IPS-20b (cell line): ENCODE results near the gene INHBE.

Experiments used
- H3K27ac ChIP-seq: one replicate; pipeline ENCODE4 v1.5.1; 2013; ENCODE audit warnings: low read length
- H3K27me3 ChIP-seq: 2 replicates; pipeline ENCODE4 v1.6.1; 2013; ENCODE audit warnings: mild to moderate bottlenecking, low read length, inconsistent platforms; ENCODE audit not compliant: insufficient read depth
- H3K36me3 ChIP-seq: 2 replicates; pipeline ENCODE4 v1.6.1; 2013; ENCODE audit warnings: low read depth, mild to moderate bottlenecking, inconsistent platforms, low read length, moderate library complexity; ENCODE audit not compliant: insufficient read depth
- H3K4me1 ChIP-seq: 2 replicates; pipeline ENCODE4 v1.6.1; 2013; ENCODE audit warnings: mild to moderate bottlenecking, control low read depth, inconsistent platforms, low read length, moderate library complexity; ENCODE audit not compliant: insufficient read depth
- H3K4me3 ChIP-seq: 2 replicates; pipeline ENCODE4 v1.5.1; 2013; ENCODE audit warnings: mild to moderate bottlenecking, low read length, inconsistent platforms
- H3K9ac ChIP-seq: 2 replicates; pipeline ENCODE4 v1.6.1; 2013; ENCODE audit warnings: low read depth, mild to moderate bottlenecking, inconsistent platforms, low read length, moderate library complexity
- H3K9me3 ChIP-seq: 2 replicates; pipeline ENCODE4 v1.6.1; 2013; ENCODE audit warnings: mild to moderate bottlenecking, low read depth, low read length, inconsistent platforms; ENCODE audit not compliant: insufficient read depth

The INHBE gene

DNA sequence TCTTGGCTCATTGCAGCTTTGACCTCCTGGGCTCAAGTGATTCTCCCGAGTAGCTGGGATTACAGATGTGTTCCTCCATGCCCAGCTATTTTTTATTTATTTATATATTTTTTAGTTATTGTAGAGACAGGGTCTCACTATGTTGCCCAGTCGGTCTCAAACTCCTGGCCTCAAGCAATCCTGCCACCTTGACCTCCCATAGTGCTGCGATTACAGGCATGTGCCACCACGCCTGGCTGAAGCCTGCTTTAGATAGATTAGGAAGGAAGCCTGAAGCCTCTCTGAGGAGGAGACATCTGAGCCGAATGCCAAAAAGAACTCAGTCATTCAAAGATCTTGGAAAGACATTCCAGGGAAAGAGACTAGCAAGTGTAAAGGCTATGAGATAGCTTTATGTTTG, 10.4 kb upstream of the INHBE start:
- no peak overlapping the region for H3K27ac ChIP-seq
- H3K4me3 ChIP-seq = no peak overlapping the region
- no peaks in the 10 kb centered on the region for H3K4me1 ChIP-seq
- H3K27me3 ChIP-seq = no peaks in the 10 kb centered on the region
- H3K9me3 ChIP-seq = peaks cover 4% of the 10 kb centered on the region
- H3K9ac ChIP-seq = no peak overlapping the region
- H3K36me3 ChIP-seq = no peaks in the 10 kb centered on the region

GRCh38 chr12:57446292-57446960, 8.7 kb upstream of the INHBE start:
- H3K9me3 ChIP-seq = peaks cover 3% of the 10 kb centered on the region
- no peaks in the 10 kb centered on the region for H3K27me3 ChIP-seq
- no peak overlapping the region for H3K9ac ChIP-seq
- no peak overlapping the region for H3K4me3 ChIP-seq
- H3K4me1 ChIP-seq = no peaks in the 10 kb centered on the region
- H3K36me3 ChIP-seq = no peaks in the 10 kb centered on the region
- no peak overlapping the region for H3K27ac ChIP-seq

DNA sequence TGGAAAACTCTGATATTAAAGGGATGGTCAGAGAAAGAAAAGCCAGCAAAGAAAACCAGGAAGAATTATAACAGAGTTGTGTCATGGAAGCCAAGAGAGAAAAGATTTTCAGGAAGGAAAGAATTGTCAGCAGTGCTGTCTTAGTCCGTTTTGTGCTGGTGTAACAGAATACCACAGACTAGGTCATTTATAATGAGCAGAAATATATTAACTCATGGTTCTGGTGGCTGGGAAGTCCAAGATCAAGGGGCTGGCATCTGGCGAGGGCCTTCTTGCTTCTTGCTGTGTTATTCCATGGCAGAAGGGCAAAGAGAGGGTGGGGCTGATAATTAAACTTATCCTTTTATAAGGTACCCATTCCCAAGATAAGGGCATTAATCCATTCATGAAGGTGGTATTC, 6.4 kb upstream of the INHBE start:
- no peaks in the 10 kb centered on the region for H3K27me3 ChIP-seq
- H3K4me3 ChIP-seq = no peak overlapping the region

GRCh38 chr12:57449375-57449774, 5.7 kb upstream of the INHBE start:
- no peak overlapping the region for H3K4me3 ChIP-seq
- no peaks in the 10 kb centered on the region for H3K27me3 ChIP-seq
- H3K36me3 ChIP-seq = no peaks in the 10 kb centered on the region
- no peak overlapping the region for H3K27ac ChIP-seq
- no peaks in the 10 kb centered on the region for H3K9me3 ChIP-seq
- H3K9ac ChIP-seq = no peak overlapping the region
- H3K4me1 ChIP-seq = peaks cover 12% of the 10 kb centered on the region

More for the DNA sequence above, 6.4 kb upstream of the INHBE start:
- H3K9ac ChIP-seq = no peak overlapping the region
- no peaks in the 10 kb centered on the region for H3K9me3 ChIP-seq
- H3K4me1 ChIP-seq = peaks cover 11% of the 10 kb centered on the region
- H3K27ac ChIP-seq = no peak overlapping the region
- no peaks in the 10 kb centered on the region for H3K36me3 ChIP-seq

- Histone ChIP-seq H3K9me3 (no peaks in the 10 kb centered on the region), H3K4me1 (peaks cover 16% of the 10 kb centered on the region), H3K27me3 (no peaks in the 10 kb centered on the region), H3K27ac (no peak overlapping the region), H3K36me3 (no peaks in the 10 kb centered on the region), H3K9ac (no peak overlapping the region), H3K4me3 (no peak overlapping the region)
Measured at GRCh38 chr12:57450057-57450456, 5.0 kb upstream of the INHBE start.

- Histone ChIP-seq H3K9me3 (no peaks in the 10 kb centered on the region), H3K27ac (no peak overlapping the region), H3K9ac (no peak overlapping the region), H3K4me1 (peaks cover 25% of the 10 kb centered on the region), H3K4me3 (no peak overlapping the region), H3K36me3 (no peaks in the 10 kb centered on the region), H3K27me3 (peaks cover 6% of the 10 kb centered on the region; the same call in 1 of the 2 replicates)
Measured at GRCh38 chr12:57451233-57451778, 3.8 kb upstream of the INHBE start.

GRCh38 chr12:57452181-57452936, 2.7 kb upstream of the INHBE start:
- H3K36me3 ChIP-seq = no peaks in the 10 kb centered on the region
- peaks cover 6% of the 10 kb centered on the region for H3K27me3 ChIP-seq
- no peak overlapping the region; the same call in 1 of the 2 replicates for H3K9ac ChIP-seq
- no peaks in the 10 kb centered on the region for H3K9me3 ChIP-seq
- H3K27ac ChIP-seq = no peak overlapping the region
- H3K4me1 ChIP-seq = peaks cover 25% of the 10 kb centered on the region
- no peak overlapping the region for H3K4me3 ChIP-seq

DNA sequence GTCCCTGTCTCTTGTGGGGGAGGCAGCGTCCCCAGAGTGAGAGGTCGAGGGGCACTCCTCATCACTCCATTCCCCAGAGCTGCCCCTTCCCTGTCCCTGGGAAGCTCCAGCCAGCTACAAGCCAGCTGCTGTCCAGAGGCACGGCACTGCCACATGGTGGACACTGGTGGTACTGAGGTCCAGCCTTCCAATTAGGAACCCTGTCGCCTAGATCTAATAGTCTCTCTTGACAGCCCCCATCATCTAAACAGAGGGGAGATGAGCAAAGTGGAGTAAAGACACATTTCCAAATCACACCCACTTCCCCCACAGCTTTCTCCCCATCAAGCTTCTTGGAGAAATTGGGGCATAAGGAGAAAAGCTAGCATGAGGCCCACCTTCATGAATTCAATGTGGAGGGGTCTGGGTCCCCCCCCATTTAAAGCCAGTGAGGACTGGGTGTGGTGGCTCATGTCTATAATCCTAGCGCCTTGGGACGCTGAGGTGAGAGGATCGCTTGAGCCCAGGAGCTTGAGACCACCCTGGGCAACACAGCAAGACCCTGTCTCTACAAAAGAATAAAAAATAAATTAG, 2.1 kb upstream of the INHBE start:
- Histone ChIP-seq H3K9ac (no peak overlapping the region), H3K4me1 (peaks cover 25% of the 10 kb centered on the region)

GRCh38 chr12:57454213-57454565, 918 bp upstream of the INHBE start:
- Histone ChIP-seq H3K4me1 (peaks cover 32% of the 10 kb centered on the region), H3K9ac (peak overlapping the region; percentile 86; the same call in 1 of the 2 replicates), H3K27ac (peak overlapping the region; percentile 96)

More for the DNA sequence above, 2.1 kb upstream of the INHBE start:
- H3K9me3 ChIP-seq = no peaks in the 10 kb centered on the region
- H3K4me3 ChIP-seq = no peak overlapping the region
- H3K27ac ChIP-seq = no peak overlapping the region
- H3K27me3 ChIP-seq = peaks cover 6% of the 10 kb centered on the region
- H3K36me3 ChIP-seq = no peaks in the 10 kb centered on the region

GRCh38 chr12:57455374-57456144, 452 bp downstream of the INHBE start:
- H3K27ac ChIP-seq = peak overlapping the region; percentile 12
- peak overlapping the region; percentile 67; the same call in 1 of the 2 replicates for H3K9ac ChIP-seq

More at GRCh38 chr12:57454213-57454565, 918 bp upstream of the INHBE start:
- peaks cover 6% of the 10 kb centered on the region for H3K27me3 ChIP-seq
- H3K9me3 ChIP-seq = no peaks in the 10 kb centered on the region
- no peak overlapping the region for H3K4me3 ChIP-seq
- H3K36me3 ChIP-seq = no peaks in the 10 kb centered on the region

GRCh38 chr12:57456145-57456700, 1.1 kb downstream of the INHBE start:
- Histone ChIP-seq H3K36me3 (no peaks in the 10 kb centered on the region), H3K27ac (no peak overlapping the region), H3K4me1 (peaks cover 32% of the 10 kb centered on the region), H3K4me3 (peak overlapping the region; percentile 57), H3K9ac (peak overlapping the region; percentile 67; the same call in 1 of the 2 replicates), H3K9me3 (no peaks in the 10 kb centered on the region), H3K27me3 (peaks cover 11% of the 10 kb centered on the region)

More at GRCh38 chr12:57455374-57456144, 452 bp downstream of the INHBE start:
- Histone ChIP-seq H3K4me1 (peaks cover 32% of the 10 kb centered on the region), H3K36me3 (no peaks in the 10 kb centered on the region), H3K4me3 (peak overlapping the region; percentile 57), H3K27me3 (peaks cover 11% of the 10 kb centered on the region), H3K9me3 (no peaks in the 10 kb centered on the region)
